Adipose tissue (tissue), 3 donors: ENCODE results near the gene GIT2. TPM values are rescaled to one million over a fixed set of nuclear protein-coding genes. Genes with fewer than 3 reads are reported as not detected.

ENCODE experiments used
- H3K27ac ChIP-seq: one replicate; pipeline ENCODE4 v1.5.1; 2013; ENCODE audit warnings: low read depth, low read length
- WGBS, 3 donors: extraction: QIAGEN DNeasy Blood & Tissue Kit; methylation state at CpG; one replicate each; pipeline ENCODE4 v1.1.7; 2013; 5-methylcytosine and 5-hydroxymethylcytosine counted together
- polyA plus RNA-seq, 3 donors: library from polyadenylated mRNA; stranded (reverse); fragments of 200-250 nt; gene quantifications; one replicate each; pipeline ENCODE4 v1.2.3, GENCODE V29; 2013
- donor health status: healthy with polysubstance abuse.
- donor health status: Bipolar disorder and iron deficiency.
- donor health status: healthy.

Gene GIT2
- polyA plus RNA-seq, 3 donors = 13.9 to 15.4 (median 14.0) TPM

DNA sequence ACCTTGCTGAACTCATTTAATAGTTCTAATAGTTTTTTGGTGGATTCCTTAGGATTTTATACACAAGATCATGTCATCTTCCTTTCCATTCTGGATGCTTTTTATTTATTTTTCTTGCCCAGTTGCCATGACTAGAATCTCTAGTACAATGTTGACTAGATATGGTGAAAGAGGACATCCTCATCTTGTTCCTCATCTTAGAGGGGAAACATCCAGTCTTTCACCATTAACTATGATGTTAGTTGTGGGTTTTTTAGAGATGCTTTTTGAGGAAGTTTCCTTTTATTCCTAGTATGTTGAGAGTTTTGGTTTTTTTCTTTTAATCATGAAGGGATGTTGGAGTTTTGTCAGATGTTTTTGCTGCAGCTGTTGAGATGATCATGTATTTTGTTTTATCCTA is 11.7 kb upstream of the GIT2 start:
- H3K27ac ChIP-seq = no peak overlapping the region

DNA sequence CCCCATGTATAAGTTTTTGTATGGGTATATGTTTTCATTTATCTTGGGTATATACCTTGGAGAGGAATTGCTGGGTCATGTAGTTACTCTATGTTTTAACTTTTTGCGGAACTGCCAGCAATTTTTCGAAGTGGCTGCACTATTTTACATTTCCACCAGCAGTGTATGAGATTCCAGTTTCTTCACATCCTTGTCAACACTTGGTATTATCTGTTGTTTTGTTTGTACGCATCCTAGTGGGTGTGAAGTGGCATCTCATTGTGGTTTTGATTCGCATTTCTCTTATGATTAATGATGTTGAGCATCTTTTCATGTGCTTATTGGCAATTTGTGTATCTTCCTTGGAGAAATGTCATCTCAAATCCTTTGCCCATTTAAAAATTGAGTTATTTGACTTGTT is 9.9 kb upstream of the GIT2 start:
- WGBS, 3 donors = 98 to 99% (median 98%) methylated on average over 4 of the region's 4 CpGs

GRCh38 chr12:110005319-110005973 is 9.3 kb upstream of the GIT2 start:
- no peak overlapping the region for H3K27ac ChIP-seq
- WGBS, 3 donors = 90 to 94% (median 91%) methylated on average over 7 of the region's 7 CpGs

More for the DNA sequence above, 9.9 kb upstream of the GIT2 start:
- H3K27ac ChIP-seq = no peak overlapping the region

DNA sequence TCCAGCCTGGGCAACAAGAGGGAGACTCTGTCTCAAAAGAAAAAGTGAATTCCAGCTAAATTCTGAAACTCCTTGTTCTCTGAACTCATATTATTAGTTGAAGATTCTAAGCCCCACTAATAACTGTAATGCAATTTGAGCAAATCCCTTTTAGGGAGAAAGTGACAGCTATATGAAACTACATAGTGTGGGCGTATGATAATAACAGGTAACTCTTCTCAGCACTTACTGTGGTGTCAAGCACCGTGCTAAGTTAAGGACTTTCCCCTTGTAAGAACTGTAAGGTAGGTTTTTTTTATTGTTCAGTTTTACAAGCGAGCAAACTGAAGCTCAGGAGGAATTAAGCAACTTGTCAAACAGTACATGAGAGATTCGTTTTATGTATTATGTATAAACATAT is 8.4 kb upstream of the GIT2 start:
- WGBS, 3 donors = 77 to 89% (median 85%) methylated on average over 4 of the region's 4 CpGs
- H3K27ac ChIP-seq = no peak overlapping the region

GRCh38 chr12:110002676-110003515 is 6.7 kb upstream of the GIT2 start:
- H3K27ac ChIP-seq = no peak overlapping the region
- 67 to 86% (median 84%) methylated on average over 8 of the region's 8 CpGs for WGBS, 3 donors

GRCh38 chr12:110001596-110001995 is 5.4 kb upstream of the GIT2 start:
- 84 to 96% (median 85%) methylated on average over 4 of the region's 4 CpGs for WGBS, 3 donors
- no peak overlapping the region for H3K27ac ChIP-seq

- no peak overlapping the region for H3K27ac ChIP-seq
- WGBS, 3 donors = 1 to 3% (median 2%) methylated on average over 17 of the region's 17 CpGs
These were observed 3.9 kb upstream of the GIT2 start for GRCh38 chr12:109999983-110000505.

GRCh38 chr12:109999649-109999971 is 3.4 kb upstream of the GIT2 start:
- H3K27ac ChIP-seq = no peak overlapping the region
- WGBS, 3 donors = 0% methylated on average over 27 of the region's 27 CpGs

DNA sequence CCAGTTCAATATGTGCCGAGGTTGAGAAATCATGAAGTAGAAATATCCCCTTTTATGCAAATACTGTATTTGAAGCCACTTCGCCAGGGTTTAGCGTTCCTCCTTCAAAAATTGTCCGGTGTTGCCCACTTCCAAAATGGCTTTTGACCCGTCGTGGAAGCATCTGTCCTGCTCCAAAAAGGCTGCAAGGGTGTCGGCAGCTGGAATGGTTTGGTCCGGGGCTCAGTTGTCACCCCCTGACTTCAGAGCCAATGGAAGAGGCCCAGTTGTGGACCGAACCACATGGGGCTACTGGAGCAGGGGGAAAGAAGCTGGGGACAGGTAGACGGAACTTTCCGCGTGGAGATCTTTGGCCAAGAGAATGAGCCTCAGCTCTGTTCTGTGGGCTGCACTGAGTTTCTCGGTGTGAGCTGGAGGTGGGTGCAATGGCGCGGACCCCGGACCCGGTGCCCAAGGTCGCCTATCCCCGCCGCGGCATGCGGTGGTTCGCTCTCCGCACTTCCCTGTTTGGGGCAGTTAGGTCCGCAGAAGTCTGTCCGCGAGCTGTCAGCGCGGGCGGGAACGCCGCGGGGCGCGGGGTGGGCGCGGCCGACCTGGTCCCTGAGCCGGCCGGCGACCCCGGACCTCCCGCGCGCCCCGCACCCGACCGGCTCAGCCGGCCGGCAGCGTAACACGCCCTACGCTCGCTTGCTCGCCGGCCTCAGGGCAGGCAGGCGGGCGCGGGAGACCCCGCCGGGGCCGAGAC is 2.9 kb upstream of the GIT2 start, which contains the start of gene ANKRD13A:
ANKRD13A (plus strand) TSS at position 527 of the 745 bp plus-strand sequence. CDS start 259 bp downstream, outside the sequence.
- 0 to 1% (median 1%) methylated on average over 55 to 62 of the region's 62 CpGs for WGBS, 3 donors
- no peak within 1 kb of the TSS for H3K27ac ChIP-seq

DNA sequence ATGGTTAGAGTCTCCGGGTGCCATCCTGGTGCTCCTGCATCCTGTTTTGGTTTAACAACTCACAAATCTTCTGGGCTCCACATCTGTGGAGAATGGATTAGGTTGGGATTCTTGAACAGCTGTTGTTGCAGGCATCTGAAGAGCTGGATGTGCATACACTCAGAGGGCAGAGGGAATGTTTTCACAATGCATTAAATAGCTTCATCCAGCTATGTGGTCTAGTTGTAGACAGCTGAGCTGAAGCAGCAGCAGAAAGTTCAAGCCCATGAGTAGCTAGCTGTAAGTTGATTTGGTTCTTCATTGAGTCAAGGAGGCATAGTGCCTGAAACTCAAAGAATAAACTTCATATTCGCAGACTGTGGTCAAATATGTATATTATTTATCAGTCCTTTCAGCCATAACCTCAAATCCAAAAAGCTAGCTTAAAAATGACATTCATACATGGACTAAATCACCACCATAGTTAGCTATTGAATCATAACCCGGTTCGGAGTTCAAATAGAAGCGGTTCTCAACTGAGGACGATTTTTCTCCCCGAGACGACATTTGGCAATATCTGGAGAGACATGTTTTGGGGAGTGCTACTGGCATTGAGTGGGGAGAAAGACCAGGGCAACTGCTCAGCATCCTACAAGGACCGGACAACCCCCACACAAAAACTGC is 2.2 kb upstream of the GIT2 start:
- WGBS, 3 donors = 53 to 63% (median 60%) methylated on average over 9 of the region's 9 CpGs
- H3K27ac ChIP-seq = no peak overlapping the region

DNA sequence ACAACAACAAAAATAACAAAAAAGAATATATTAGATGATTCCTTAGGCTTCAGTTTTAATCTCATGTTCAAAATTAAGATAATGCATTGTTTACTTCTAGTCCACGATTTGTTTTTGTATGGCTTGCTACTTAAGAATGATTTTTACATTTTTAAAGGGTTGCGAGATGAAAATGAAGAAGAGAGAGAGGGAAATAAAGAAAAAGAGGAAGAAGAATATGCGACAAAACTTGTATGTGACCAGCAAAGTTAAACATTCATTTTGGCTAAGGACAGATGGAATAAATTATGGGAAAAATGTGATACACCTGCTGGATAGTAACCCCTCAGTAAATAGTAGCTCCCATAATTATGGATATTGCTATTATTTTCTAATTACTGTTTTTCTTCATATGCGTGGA is 1.2 kb upstream of the GIT2 start:
- WGBS, 3 donors = 74 to 88% (median 77%) methylated on average over 4 of the region's 4 CpGs
- H3K27ac ChIP-seq = no peak overlapping the region

- 48 to 50% (median 50%) methylated on average over 2 of the region's 2 CpGs for WGBS, 3 donors
- no peak overlapping the region for H3K27ac ChIP-seq
These were observed 300 bp upstream of the GIT2 start for GRCh38 chr12:109996483-109996853.

DNA sequence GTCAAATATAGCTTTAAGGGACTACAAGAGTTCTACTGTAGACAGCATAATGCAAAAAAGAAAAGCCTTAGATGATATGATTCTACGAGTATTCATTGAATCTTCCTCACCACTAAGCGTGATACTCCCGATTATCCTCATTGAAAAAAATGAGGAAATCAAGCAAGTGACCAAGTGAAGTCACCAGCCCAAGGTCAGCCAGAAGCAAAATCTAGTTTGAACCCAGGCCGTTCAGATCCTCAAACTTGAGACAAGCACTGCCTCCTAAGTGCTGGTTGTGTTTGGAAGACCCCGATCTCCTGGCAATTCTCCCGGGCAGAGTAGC is 845 bp downstream of the GIT2 start:
- 0 to 3% (median 0%) methylated on average over 6 of the region's 6 CpGs for WGBS, 3 donors
- H3K27ac ChIP-seq = no peak overlapping the region

DNA sequence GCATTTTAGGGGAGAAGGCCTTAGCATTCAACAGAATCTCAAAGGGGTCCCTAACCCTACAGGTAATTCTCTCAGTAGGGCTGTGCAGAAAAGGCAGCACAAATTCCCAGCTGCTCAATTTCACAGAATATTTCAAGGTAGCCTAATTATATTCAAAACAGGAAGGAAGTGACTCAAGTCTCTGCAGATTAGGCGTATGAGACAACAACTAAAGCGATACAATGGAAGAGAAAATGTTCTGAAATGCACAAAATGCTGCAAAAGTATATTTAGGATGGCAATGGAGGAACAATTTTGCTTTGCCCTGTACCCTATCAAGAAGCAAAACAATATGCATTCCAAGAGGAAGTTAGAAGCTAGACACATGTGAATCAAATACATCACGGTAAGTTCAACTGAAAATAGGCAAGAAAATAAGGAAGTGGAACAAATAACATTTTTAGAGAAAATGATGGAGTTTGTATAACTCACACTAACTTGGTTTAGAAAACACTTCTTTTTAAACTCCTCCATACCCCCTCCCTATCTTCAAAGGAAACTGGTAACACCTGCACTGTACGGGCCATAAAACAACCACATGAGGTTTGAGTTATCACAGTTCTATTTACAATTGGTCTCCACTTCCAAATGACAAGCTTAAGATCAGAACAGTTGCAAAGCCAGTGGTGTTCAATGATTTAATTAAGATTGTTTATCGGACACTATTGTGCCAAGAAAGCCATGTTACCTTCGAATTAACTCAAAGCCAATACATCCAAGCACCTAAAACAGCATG is 1.6 kb downstream of the GIT2 start:
- no peak overlapping the region for H3K27ac ChIP-seq
- 12 to 32% (median 31%) methylated on average over 6 of the region's 6 CpGs for WGBS, 3 donors

GRCh38 chr12:109993091-109993490 is 3.1 kb downstream of the GIT2 start:
- WGBS, 3 donors = 68 to 91% (median 81%) methylated on average over 2 of the region's 2 CpGs

DNA sequence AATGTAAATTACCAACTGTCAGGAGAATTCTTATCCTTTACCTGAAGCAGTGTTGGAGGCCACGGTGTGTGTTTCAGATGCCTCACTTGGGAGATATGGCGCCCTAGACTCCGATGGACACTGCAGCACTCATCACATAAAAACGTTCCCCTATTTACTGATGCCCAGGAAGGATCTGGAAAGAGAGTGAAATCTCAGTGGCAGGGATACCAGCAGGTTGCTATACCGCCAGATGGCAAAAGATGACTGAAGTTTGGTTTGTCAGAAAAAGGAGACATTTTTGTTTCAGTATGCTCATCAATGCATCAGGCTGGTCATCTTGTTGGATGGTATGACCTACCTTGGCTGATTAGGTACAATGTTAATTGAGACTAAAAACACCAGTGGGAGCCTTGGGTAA is 4.6 kb downstream of the GIT2 start:
- 91 to 94% (median 91%) methylated on average over 5 of the region's 5 CpGs for WGBS, 3 donors
- H3K27ac ChIP-seq = no peak overlapping the region

More at GRCh38 chr12:109993091-109993490, 3.1 kb downstream of the GIT2 start:
- H3K27ac ChIP-seq = no peak overlapping the region

GRCh38 chr12:109989380-109989779 is 6.8 kb downstream of the GIT2 start:
- WGBS, 3 donors = 77 to 82% (median 81%) methylated on average over 5 of the region's 5 CpGs
- H3K27ac ChIP-seq = no peak overlapping the region

DNA sequence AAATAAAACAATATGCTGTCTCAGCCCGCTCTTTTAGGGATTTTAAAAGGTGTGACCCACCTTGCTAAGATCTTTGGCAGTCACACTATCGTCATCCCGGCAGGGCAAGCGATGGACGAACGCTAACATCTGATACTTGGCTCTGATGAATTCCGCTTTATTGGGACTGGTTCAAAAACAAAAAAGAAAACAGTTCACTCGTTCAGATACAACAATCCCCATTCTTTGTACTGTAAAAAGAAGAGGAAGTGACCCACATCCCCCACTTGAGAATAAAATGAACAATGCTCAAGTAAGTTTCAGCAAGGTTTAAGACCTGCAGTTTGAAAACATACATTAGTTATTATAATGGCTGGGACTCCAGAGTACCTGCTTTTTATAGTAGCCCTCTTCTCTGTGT is 7.3 kb downstream of the GIT2 start:
- WGBS, 3 donors = 70 to 77% (median 75%) methylated on average over 8 of the region's 8 CpGs
- no peak overlapping the region for H3K27ac ChIP-seq
